ENCODE results near the gene ZSCAN5B. TPM values are rescaled to one million over a fixed set of nuclear protein-coding genes. Genes with fewer than 3 reads are reported as not detected.
"Not testable (repeated sequence)": the region's sequence is repeated elsewhere in the genome, so short reads cannot be mapped to it uniquely, and the experiment has no call there.

The ZSCAN5B gene
- total RNA-seq, 1 experiment from 2014 or later = not detected

DNA sequence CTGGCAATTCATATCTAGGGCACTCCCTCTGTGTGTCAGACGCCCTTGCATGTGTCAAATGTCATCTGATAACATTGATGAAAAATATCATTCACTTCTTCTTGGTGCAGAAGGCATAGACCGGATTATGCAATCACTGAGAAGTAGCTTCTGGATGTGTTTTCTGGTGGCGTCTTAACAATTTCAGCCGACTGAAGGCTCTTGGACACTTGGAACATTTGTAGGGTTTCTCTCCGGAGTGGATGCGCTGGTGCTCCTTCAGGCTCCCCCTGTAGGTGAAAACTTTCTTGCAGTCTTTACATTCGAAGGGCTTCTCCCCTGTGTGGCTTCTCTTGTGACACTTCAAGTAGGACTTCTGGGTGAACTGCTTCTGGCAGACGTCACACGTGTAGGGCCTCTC, 23.9 kb upstream of the ZSCAN5B start:
- H3K9me3 ChIP-seq (ENCODE audit: low read depth, low read length, poor library complexity, severe bottlenecking); BruUV-seq (replicated peaks); H3K4me1 ChIP-seq (ENCODE audit: insufficient read depth, low read length, poor library complexity, severe bottlenecking); intact Hi-C loops (cut with micrococcal nuclease; ENCODE audit: unreplicated experiment); H3K36me3 ChIP-seq (ENCODE audit: insufficient read depth, low read length, poor library complexity, severe bottlenecking); H3K27me3 ChIP-seq (replicated peaks; ENCODE audit: insufficient read depth, low read depth, low read length, poor library complexity); H3K4me3 ChIP-seq (ENCODE audit: low read depth, low read length, poor library complexity, severe bottlenecking); POLR2A ChIA-PET (ENCODE audit: low non-redundant PET); H3K27ac ChIP-seq (ENCODE audit: low read depth, low read length, poor library complexity, severe bottlenecking): not testable (repeated sequence)
- DNase-seq (ENCODE audit: low spot score) = peak; percentile 31
- CTCF ChIA-PET = interaction anchor here (1.5 kb wide), 1 partner anchor 112 kb away, joined by 3 read pairs; no protein-coding TSS in a partner anchor
- TF ChIP-seq, protein P1, sequence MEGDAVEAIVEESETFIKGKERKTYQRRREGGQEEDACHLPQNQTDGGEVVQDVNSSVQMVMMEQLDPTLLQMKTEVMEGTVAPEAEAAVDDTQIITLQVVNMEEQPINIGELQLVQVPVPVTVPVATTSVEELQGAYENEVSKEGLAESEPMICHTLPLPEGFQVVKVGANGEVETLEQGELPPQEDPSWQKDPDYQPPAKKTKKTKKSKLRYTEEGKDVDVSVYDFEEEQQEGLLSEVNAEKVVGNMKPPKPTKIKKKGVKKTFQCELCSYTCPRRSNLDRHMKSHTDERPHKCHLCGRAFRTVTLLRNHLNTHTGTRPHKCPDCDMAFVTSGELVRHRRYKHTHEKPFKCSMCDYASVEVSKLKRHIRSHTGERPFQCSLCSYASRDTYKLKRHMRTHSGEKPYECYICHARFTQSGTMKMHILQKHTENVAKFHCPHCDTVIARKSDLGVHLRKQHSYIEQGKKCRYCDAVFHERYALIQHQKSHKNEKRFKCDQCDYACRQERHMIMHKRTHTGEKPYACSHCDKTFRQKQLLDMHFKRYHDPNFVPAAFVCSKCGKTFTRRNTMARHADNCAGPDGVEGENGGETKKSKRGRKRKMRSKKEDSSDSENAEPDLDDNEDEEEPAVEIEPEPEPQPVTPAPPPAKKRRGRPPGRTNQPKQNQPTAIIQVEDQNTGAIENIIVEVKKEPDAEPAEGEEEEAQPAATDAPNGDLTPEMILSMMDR (conservative IDR thresholded peaks at IDR 0.05; ENCODE audit: low read depth, low read length) = peak; percentile 52

DNA sequence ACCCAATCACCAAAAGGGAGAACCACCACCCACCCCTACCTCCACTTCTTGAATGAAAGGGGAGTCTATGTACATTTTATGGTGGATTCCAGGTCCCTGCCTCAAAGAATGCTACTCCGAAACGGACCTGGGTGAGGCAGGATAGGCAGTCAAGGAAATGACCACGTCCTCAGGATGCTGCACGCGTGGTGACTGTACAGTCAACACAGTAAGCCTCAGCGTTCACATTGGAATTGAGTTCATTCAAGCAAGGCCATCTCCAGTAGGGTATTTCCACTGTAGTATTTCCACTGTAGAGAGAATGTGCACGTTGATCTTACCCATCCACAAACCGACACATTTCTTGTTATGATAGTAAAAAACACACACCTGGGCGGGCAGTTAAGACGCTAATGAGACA, 21.4 kb upstream of the ZSCAN5B start:
- H3K4me1 ChIP-seq (ENCODE audit: insufficient read depth, low read length, poor library complexity, severe bottlenecking) = no peaks in the 10 kb centered on the region

DNA sequence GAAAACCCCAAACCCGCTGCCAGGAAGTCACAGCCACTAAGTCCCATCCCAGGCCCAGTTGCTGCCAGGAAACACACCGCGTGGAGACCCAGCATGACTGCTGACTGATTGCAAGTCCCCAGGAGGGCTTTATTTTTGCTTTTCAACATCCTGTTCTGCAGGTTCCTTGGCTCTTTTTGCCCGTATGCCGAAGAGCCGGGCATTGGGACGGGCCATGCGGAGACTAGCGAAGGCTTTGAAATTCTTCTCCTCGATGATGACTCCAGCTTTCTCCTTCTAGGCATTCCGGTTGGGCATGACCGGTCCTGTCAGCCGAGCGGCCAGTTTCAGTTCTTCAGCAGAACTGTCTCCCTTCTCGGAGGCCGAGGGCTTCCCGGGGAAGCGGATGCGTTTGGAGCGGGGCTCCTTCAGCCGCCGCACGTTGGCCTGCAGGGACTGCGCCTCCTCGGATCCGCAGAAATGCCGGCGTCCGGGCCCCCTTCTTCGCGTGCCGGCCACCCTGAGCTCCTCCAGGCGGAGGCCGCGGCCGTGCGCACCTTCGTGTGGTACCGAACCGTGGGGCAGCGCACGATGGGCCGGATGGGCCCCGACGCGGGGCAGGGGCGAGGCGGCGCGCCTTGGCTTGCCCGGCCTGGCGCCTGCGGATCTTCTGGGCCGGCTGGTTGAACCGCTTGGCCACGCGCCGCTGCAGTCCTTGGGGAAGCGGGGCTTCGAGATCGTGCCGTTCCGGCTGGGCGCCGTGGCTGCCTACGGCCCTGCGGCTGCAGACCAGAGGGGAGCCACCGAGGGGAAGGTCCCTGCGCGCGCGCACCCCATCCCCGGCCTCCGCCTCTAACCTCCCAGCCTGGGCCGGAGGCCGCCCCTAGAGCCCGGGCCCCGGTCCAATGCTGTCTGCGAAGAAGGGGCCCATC, 19.7 kb upstream of the ZSCAN5B start:
- Histone ChIP-seq H3K27ac (ENCODE audit: low read depth, low read length, poor library complexity, severe bottlenecking) (no peak overlapping the region), H3K36me3 (ENCODE audit: insufficient read depth, low read length, poor library complexity, severe bottlenecking) (no peaks in the 10 kb centered on the region), H3K27me3 (replicated peaks; ENCODE audit: insufficient read depth, low read depth, low read length, poor library complexity) (no peaks in the 10 kb centered on the region), H3K4me1 (ENCODE audit: insufficient read depth, low read length, poor library complexity, severe bottlenecking) (no peaks in the 10 kb centered on the region), H3K9me3 (ENCODE audit: low read depth, low read length, poor library complexity, severe bottlenecking) (no peaks in the 10 kb centered on the region), H3K4me3 (ENCODE audit: low read depth, low read length, poor library complexity, severe bottlenecking) (peak overlapping the region; percentile 25)
- intact Hi-C loops (cut with micrococcal nuclease; ENCODE audit: unreplicated experiment) = no loop called here
- DNase-seq (ENCODE audit: low spot score) = peak; percentile 70
- no peak for TF ChIP-seq EZH2 (IDR thresholded peaks at IDR 0.05; ENCODE audit: borderline replicate concordance, low read depth, low read length, poor library complexity, severe bottlenecking)
- POLR2A ChIA-PET (ENCODE audit: low non-redundant PET) = no interaction called here
- BruUV-seq (replicated peaks) = no TSS peak
- CTCF ChIA-PET = interaction anchor here (0.6 kb wide), 1 partner anchor 136 kb away, joined by 4 read pairs; no protein-coding TSS in a partner anchor

More for the DNA sequence above, 21.4 kb upstream of the ZSCAN5B start:
- DNase-seq (ENCODE audit: low spot score) = no peak
- H3K4me3 ChIP-seq (ENCODE audit: low read depth, low read length, poor library complexity, severe bottlenecking) = no peak overlapping the region
- no peak overlapping the region for H3K27ac ChIP-seq (ENCODE audit: low read depth, low read length, poor library complexity, severe bottlenecking)
- no peaks in the 10 kb centered on the region for H3K9me3 ChIP-seq (ENCODE audit: low read depth, low read length, poor library complexity, severe bottlenecking)
- ChIA-PET POLR2A (ENCODE audit: low non-redundant PET) (no interaction called here), CTCF (no interaction called here)
- intact Hi-C loops (cut with micrococcal nuclease; ENCODE audit: unreplicated experiment) = no loop called here
- BruUV-seq (replicated peaks) = no TSS peak
- no peak for TF ChIP-seq EZH2 (IDR thresholded peaks at IDR 0.05; ENCODE audit: borderline replicate concordance, low read depth, low read length, poor library complexity, severe bottlenecking)
- TF ChIP-seq, protein P1 (conservative IDR thresholded peaks at IDR 0.05; ENCODE audit: low read depth, low read length) = no peak
- no peaks in the 10 kb centered on the region for H3K27me3 ChIP-seq (replicated peaks; ENCODE audit: insufficient read depth, low read depth, low read length, poor library complexity)
- H3K36me3 ChIP-seq (ENCODE audit: insufficient read depth, low read length, poor library complexity, severe bottlenecking) = no peaks in the 10 kb centered on the region
